NT2/D1 (cell line): ENCODE data around the gene HAPLN2.
"Not testable (repeated sequence)": the region's sequence is repeated elsewhere in the genome, so short reads cannot be mapped to it uniquely, and the experiment has no call there.

ENCODE experiments used
- DNase-seq: peaks from one replicate; pipeline ENCODE4 v3.0.0-alpha.2; 2011; ENCODE audit warnings: low read depth, low spot score
- H3K27me3 ChIP-seq: 2 replicates; pipeline ENCODE4 v1.6.0; 2011; ENCODE audit warnings: mild to moderate bottlenecking; ENCODE audit not compliant: insufficient read length, insufficient read depth
- H3K36me3 ChIP-seq: 2 replicates; pipeline ENCODE4 v1.6.1; 2011; ENCODE audit warnings: mild to moderate bottlenecking, low read length, mixed read lengths; ENCODE audit not compliant: insufficient read depth, insufficient read length
- H3K4me1 ChIP-seq: 2 replicates; pipeline ENCODE4 v1.5.1; 2011; ENCODE audit not compliant: insufficient read depth, insufficient read length
- H3K4me3 ChIP-seq: 2 replicates; pipeline ENCODE4 v1.5.1; 2011; ENCODE audit warnings: low read depth; ENCODE audit not compliant: insufficient read length
- H3K9ac ChIP-seq: 2 replicates; pipeline ENCODE4 v1.6.0; 2011; ENCODE audit warnings: low read depth; ENCODE audit not compliant: insufficient read length
- H3K9me3 ChIP-seq: 2 replicates; pipeline ENCODE4 v1.5.1; 2011; ENCODE audit warnings: mild to moderate bottlenecking, low read length; ENCODE audit not compliant: insufficient read depth
- SUZ12 ChIP-seq: IDR thresholded peaks from 2 replicates; pipeline ENCODE4 v1.6.1; 2011; ENCODE audit not compliant: insufficient read length, insufficient read depth; ENCODE audit errors: extremely low read depth
- YY1 ChIP-seq: IDR thresholded peaks from 2 replicates; pipeline ENCODE4 v1.6.1; 2011; ENCODE audit not compliant: insufficient read length, insufficient read depth
- ZNF274 ChIP-seq: IDR thresholded peaks from 2 replicates; pipeline ENCODE4 v1.6.1; 2011; ENCODE audit warnings: mild to moderate bottlenecking, low read depth, low read length

Gene HAPLN2

GRCh38 chr1:156586892-156587477 is 32.2 kb upstream of the HAPLN2 start:
- no peak overlapping the region for H3K9ac ChIP-seq
- peaks cover 2% of the 10 kb centered on the region for H3K4me1 ChIP-seq
- no peak for TF ChIP-seq YY1
- no peak for TF ChIP-seq SUZ12
- no peak for TF ChIP-seq ZNF274
- no peaks in the 10 kb centered on the region for H3K36me3 ChIP-seq
- DNase-seq, result no peak
- H3K9me3 ChIP-seq, result no peaks in the 10 kb centered on the region
- H3K4me3 ChIP-seq, result no peak overlapping the region
- H3K27me3 ChIP-seq, result no peaks in the 10 kb centered on the region

GRCh38 chr1:156587927-156588326 is 31.3 kb upstream of the HAPLN2 start:
- H3K36me3 ChIP-seq, H3K27me3 ChIP-seq, H3K4me1 ChIP-seq, H3K9me3 ChIP-seq, H3K4me3 ChIP-seq, H3K9ac ChIP-seq, DNase-seq: not testable (repeated sequence)

GRCh38 chr1:156589546-156589945 is 29.7 kb upstream of the HAPLN2 start:
- no peaks in the 10 kb centered on the region for H3K27me3 ChIP-seq
- peaks cover 22% of the 10 kb centered on the region for H3K36me3 ChIP-seq
- peaks cover 6% of the 10 kb centered on the region for H3K4me1 ChIP-seq
- no peak for DNase-seq
- TF ChIP-seq YY1, result no peak
- TF ChIP-seq SUZ12, result no peak
- no peak for TF ChIP-seq ZNF274
- no peaks in the 10 kb centered on the region for H3K9me3 ChIP-seq
- H3K9ac ChIP-seq, result no peak overlapping the region
- H3K4me3 ChIP-seq, result no peak overlapping the region

- DNase-seq, result no peak
- Histone ChIP-seq H3K4me3 (peak overlapping the region; percentile 93), H3K9me3 (no peaks in the 10 kb centered on the region), H3K9ac (peak overlapping the region; percentile 97), H3K27me3 (no peaks in the 10 kb centered on the region), H3K4me1 (peaks cover 9% of the 10 kb centered on the region), H3K36me3 (peaks cover 32% of the 10 kb centered on the region)
- TF ChIP-seq YY1, result no peak
- no peak for TF ChIP-seq ZNF274
- TF ChIP-seq SUZ12, result no peak
Measured at GRCh38 chr1:156590326-156591180, 28.7 kb upstream of the HAPLN2 start.

GRCh38 chr1:156591181-156591431 is 28.1 kb upstream of the HAPLN2 start:
- Histone ChIP-seq H3K9ac (peak overlapping the region; percentile 97), H3K4me3 (peak overlapping the region; percentile 93), H3K9me3 (no peaks in the 10 kb centered on the region), H3K36me3 (peaks cover 38% of the 10 kb centered on the region), H3K4me1 (peaks cover 9% of the 10 kb centered on the region), H3K27me3 (no peaks in the 10 kb centered on the region)
- no peak for DNase-seq
- TF ChIP-seq SUZ12, result no peak
- no peak for TF ChIP-seq ZNF274
- TF ChIP-seq YY1, result no peak

GRCh38 chr1:156591432-156592157 is 27.6 kb upstream of the HAPLN2 start, which contains the start of gene NAXE:
NAXE (plus strand) TSS chr1:156591776; CDS start chr1:156591805, 29 bp downstream.
- Histone ChIP-seq H3K4me1 (peaks cover 9% of the 10 kb centered on the region), H3K36me3 (peaks cover 43% of the 10 kb centered on the region), H3K9me3 (no peaks in the 10 kb centered on the region), H3K4me3 (peak within 1 kb of the TSS; percentile 93), H3K27me3 (no peaks in the 10 kb centered on the region), H3K9ac (peak within 1 kb of the TSS; percentile 97)
- peak; percentile 69 for DNase-seq
- no peak for TF ChIP-seq ZNF274
- TF ChIP-seq YY1, result no peak
- TF ChIP-seq SUZ12, result no peak
